ENCODE data around the gene TAF6. TPM values are rescaled to one million over a fixed set of nuclear protein-coding genes. Genes with fewer than 3 reads are reported as not detected.
A peak's percentile ranks its signal among the peaks of the same experiment; 100 is the strongest.

The TAF6 gene
- total RNA-seq, 1 donor from 2014 or later = 34.9 TPM

DNA sequence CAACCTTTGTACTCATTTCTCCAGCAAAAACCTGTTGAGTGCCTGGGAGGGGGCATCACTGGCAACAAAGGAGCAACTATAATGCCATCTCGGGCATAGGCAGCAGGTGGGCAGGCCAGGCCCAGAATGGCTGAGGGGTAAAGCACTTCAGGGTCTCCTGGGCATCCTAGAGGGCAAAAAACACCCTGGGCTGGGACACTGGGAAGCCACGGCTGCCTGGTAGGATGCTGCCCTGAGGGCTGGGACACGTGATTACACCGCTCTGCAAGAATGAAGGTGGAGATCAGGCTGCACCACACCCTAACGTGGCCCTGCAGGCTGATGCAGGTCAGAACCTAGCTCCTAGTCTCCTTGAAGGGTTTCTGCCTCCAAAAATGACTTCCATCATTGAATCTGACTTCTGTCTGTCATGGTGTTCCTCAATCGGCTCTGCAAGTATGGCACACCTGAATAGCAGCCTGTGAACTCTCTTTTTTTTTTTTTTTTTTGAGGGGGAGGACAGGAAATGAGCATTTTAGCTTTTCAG, 43.9 kb upstream of the TAF6 start:
- TF ChIP-seq, protein P1, sequence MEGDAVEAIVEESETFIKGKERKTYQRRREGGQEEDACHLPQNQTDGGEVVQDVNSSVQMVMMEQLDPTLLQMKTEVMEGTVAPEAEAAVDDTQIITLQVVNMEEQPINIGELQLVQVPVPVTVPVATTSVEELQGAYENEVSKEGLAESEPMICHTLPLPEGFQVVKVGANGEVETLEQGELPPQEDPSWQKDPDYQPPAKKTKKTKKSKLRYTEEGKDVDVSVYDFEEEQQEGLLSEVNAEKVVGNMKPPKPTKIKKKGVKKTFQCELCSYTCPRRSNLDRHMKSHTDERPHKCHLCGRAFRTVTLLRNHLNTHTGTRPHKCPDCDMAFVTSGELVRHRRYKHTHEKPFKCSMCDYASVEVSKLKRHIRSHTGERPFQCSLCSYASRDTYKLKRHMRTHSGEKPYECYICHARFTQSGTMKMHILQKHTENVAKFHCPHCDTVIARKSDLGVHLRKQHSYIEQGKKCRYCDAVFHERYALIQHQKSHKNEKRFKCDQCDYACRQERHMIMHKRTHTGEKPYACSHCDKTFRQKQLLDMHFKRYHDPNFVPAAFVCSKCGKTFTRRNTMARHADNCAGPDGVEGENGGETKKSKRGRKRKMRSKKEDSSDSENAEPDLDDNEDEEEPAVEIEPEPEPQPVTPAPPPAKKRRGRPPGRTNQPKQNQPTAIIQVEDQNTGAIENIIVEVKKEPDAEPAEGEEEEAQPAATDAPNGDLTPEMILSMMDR (IDR thresholded peaks at IDR 0.05) = no peak
- no peaks in the 10 kb centered on the region for H3K27me3 ChIP-seq
- H3K4me3 ChIP-seq = no peak overlapping the region
- no peak for DNase-seq
- no peak for ATAC-seq
- H3K4me1 ChIP-seq = peaks cover 4% of the 10 kb centered on the region
- H3K27ac ChIP-seq = no peak overlapping the region
- no peaks in the 10 kb centered on the region for H3K9me3 ChIP-seq
- H3K36me3 ChIP-seq = no peaks in the 10 kb centered on the region
- intact Hi-C loops (cut with DNase I) = no loop called here

DNA sequence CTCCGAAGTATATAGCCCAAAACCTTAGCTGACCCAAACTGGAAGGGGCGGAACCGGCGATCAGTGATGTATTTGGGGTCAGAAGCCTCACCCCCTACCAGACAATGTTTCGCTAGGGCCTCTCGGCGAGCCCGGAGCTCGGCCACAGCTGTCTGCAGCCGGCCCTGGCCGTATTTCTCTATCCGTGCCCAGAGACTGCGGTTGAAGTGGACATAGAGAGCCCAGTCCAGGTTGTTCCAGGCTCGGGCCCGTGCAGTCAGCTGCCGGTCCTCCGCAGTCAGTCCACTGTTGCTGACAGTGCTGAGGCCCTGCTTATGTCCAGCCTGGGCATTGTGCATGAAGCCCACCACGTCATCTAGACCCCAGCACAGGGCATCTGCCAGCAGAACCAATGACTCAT, 40.9 kb upstream of the TAF6 start:
- H3K4me1 ChIP-seq = peaks cover 12% of the 10 kb centered on the region
- no peaks in the 10 kb centered on the region for H3K27me3 ChIP-seq
- peaks cover 18% of the 10 kb centered on the region for H3K36me3 ChIP-seq
- H3K9me3 ChIP-seq = no peaks in the 10 kb centered on the region
- DNase-seq = no peak
- H3K27ac ChIP-seq = no peak overlapping the region
- ATAC-seq = no peak
- intact Hi-C loops (cut with DNase I) = no loop called here
- TF ChIP-seq, protein P1 (IDR thresholded peaks at IDR 0.05) = no peak
- no peak overlapping the region for H3K4me3 ChIP-seq

DNA sequence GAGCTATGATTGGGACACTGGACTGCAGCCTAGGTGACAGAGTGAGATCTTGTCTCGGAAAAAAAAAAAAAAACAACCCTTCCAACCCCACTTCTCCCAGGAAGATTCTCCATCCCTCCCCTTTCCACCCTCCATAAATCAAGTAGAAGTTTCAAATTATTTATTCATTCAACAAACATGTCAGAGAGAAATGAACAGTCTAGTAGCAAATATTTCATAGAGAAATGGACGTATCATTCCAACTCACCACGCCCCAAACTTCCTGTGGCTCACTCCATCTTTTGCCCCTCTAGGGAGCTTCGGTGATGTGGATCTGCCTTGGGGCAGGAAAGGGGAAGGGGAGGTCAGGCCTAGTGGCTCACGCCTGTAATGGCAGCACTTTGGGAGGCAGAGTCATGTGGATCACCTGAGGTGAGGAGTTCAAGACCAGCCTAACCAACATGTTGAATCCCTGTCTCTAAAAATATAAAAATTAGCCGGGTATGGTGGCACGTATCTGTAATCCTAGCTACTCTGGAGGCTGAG, 40.0 kb upstream of the TAF6 start:
- DNase-seq (no peak), ATAC-seq (no peak)
- Histone ChIP-seq H3K36me3 (peaks cover 25% of the 10 kb centered on the region), H3K27ac (peak overlapping the region; percentile 85), H3K9me3 (no peaks in the 10 kb centered on the region), H3K4me3 (peak overlapping the region; percentile 98), H3K4me1 (peaks cover 12% of the 10 kb centered on the region), H3K27me3 (no peaks in the 10 kb centered on the region)
- TF ChIP-seq, protein P1 (IDR thresholded peaks at IDR 0.05) = no peak
- intact Hi-C loops (cut with DNase I) = no loop called here

DNA sequence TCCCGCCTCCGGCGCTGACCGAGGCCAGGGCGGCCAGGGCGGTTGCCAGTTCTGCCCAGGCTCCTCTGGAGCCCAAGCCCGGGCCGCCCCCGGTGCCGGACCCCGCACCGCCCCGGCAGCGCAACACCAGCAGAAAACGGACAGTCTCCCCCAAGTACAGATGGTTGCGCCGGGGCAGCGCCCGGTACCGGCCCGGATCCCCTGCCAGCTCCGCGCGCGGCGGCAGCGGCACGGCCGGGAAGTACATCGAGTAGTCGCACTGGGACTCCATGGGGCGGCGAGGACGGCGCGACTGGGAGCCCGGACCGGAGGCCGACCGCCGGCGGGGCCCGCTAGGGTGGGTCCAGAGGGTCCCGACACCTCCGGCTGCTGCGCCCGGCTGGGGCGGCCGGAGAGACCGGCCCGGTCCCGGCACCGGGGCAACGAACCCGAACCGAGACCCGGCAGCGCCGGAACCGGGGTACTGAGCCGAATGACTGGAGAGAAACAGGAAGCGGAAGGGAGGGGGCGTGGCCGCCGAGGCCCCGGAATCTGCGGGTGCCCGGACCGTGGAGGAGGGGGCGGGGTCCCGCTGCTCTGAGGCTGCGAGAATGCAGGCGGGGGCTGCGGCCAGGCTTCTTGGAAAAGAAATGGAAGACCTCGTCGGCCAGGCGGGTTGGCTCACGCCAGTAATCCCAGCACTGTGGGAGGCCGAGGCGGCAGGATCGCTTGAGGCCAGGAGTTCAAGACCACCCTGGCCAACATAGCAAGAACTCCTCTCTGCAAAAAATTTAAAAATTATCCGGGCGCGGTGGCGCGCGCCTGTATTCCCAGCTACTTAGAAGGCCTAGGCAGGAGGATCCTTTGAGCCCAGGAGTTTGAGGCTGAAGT, 39.3 kb upstream of the TAF6 start, which contains the start of gene TRAPPC14:
Gene TRAPPC14, minus strand, starts transcription at position 495 of the 870 bp plus-strand sequence. Its CDS starts 224 bp downstream, at position 271.
- H3K4me1 ChIP-seq = peaks cover 15% of the 10 kb centered on the region
- peak; percentile 94 for ATAC-seq
- no peaks in the 10 kb centered on the region for H3K9me3 ChIP-seq
- peak within 1 kb of the TSS; percentile 85 for H3K27ac ChIP-seq
- intact Hi-C loops (cut with DNase I) = no loop called here
- H3K27me3 ChIP-seq = no peaks in the 10 kb centered on the region
- H3K4me3 ChIP-seq = peak within 1 kb of the TSS; percentile 98
- peak; percentile 97 for DNase-seq
- TF ChIP-seq, protein P1 (IDR thresholded peaks at IDR 0.05) = no peak
- H3K36me3 ChIP-seq = peaks cover 25% of the 10 kb centered on the region

DNA sequence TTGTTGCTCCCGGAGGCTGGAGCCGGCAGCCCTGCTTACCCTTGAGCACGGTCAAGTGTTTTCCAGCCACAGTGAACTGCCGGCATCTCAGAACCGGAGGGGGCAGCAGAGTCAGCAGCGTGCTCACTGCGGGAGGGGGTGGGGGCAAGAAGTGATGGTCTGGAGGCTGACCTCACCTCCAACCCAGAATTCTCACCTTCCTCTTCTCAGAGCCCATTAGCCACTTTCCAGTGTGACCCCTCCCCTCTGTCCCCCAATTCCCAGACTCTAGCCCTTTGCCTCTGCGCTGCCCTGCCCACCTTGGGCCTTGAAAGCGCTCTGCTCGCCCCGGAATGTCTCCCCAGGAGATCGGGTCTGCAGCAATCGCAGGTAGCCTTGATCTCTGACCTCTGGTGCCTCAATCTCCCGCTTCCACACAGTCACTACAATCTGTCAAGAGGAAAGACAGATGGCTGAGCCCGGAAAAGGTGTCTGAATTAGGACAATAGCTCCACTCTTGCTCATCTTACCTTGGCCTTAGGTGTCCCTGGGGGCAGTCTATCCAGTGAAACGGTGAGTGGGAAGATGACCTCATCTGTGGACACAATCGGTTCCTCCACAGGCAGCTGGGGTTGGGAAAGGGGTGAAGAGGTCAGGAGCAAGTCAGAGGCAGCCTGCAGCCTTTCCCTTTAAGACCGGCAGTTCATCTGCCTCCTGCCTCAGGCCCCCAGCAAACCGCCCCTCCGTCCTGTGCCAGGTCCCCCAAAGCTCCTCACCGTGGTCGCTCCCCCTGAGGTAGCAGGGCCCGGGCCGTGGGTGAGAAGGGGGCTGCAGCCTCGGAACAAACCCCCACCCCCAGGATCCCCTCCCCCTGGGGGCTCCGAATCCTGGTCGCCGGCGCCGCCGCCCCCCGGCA, 38.4 kb upstream of the TAF6 start:
- no peak for DNase-seq
- TF ChIP-seq, protein P1 (IDR thresholded peaks at IDR 0.05) = no peak
- Histone ChIP-seq H3K4me3 (peak overlapping the region; percentile 98), H3K9me3 (no peaks in the 10 kb centered on the region), H3K36me3 (peaks cover 25% of the 10 kb centered on the region), H3K27ac (peak overlapping the region; percentile 85), H3K4me1 (peaks cover 16% of the 10 kb centered on the region), H3K27me3 (no peaks in the 10 kb centered on the region)
- ATAC-seq = peak; percentile 62
- intact Hi-C loops (cut with DNase I) = no loop called here
